ENCODE results near the gene DDX24. TPM values are rescaled to one million over a fixed set of nuclear protein-coding genes. Genes with fewer than 3 reads are reported as not detected.

The DDX24 gene
- total RNA-seq, 6 experiments from 2014 or later: 167 to 191 (median 187) TPM

DNA sequence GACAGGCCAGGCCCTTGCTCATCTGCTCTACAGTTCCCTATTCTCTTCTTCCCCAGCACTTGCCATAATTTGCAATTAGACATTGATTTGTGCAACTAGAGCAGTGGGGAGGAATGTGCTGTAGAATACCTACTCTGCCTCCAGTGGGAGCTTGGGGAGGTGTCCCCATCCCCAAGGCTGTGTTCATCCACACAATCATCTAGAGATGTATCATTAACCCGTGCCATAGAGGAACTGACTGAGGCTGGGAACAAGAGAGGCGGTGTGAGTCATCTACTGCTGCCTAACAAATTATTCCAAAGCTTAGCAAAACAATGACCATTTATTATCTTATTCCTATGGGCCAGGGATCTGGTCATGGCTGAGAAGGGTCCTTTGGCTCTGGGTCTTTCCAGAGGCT is 60.0 kb downstream of the DDX24 start:
- H3K4me1 Mint-ChIP-seq (ENCODE audit: low read depth): peaks cover 15% of the 10 kb centered on the region
- no peaks in the 10 kb centered on the region for H3K9me3 Mint-ChIP-seq
- no peak overlapping the region for H3K4me3 Mint-ChIP-seq
- H3K36me3 Mint-ChIP-seq (ENCODE audit: low read depth): no peaks in the 10 kb centered on the region
- DNase-seq: peak; percentile 21
- H3K27ac Mint-ChIP-seq: no peak overlapping the region
- peaks cover 26% of the 10 kb centered on the region for H3K27me3 Mint-ChIP-seq (ENCODE audit: insufficient read depth)
- TF ChIP-seq, protein P1, sequence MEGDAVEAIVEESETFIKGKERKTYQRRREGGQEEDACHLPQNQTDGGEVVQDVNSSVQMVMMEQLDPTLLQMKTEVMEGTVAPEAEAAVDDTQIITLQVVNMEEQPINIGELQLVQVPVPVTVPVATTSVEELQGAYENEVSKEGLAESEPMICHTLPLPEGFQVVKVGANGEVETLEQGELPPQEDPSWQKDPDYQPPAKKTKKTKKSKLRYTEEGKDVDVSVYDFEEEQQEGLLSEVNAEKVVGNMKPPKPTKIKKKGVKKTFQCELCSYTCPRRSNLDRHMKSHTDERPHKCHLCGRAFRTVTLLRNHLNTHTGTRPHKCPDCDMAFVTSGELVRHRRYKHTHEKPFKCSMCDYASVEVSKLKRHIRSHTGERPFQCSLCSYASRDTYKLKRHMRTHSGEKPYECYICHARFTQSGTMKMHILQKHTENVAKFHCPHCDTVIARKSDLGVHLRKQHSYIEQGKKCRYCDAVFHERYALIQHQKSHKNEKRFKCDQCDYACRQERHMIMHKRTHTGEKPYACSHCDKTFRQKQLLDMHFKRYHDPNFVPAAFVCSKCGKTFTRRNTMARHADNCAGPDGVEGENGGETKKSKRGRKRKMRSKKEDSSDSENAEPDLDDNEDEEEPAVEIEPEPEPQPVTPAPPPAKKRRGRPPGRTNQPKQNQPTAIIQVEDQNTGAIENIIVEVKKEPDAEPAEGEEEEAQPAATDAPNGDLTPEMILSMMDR (IDR thresholded peaks at IDR 0.05): no peak

- Mint-ChIP-seq H3K4me1 (ENCODE audit: low read depth) (peaks cover 10% of the 10 kb centered on the region), H3K27ac (no peak overlapping the region), H3K9me3 (no peaks in the 10 kb centered on the region), H3K27me3 (ENCODE audit: insufficient read depth) (peaks cover 32% of the 10 kb centered on the region), H3K36me3 (ENCODE audit: low read depth) (no peaks in the 10 kb centered on the region), H3K4me3 (no peak overlapping the region)
- TF ChIP-seq, protein P1 (IDR thresholded peaks at IDR 0.05): no peak
- no peak for DNase-seq
Measured at GRCh38 chr14:94020267-94020666, 60.7 kb downstream of the DDX24 start.

- TF ChIP-seq, protein P1 (IDR thresholded peaks at IDR 0.05): no peak
- no peak for DNase-seq
- Mint-ChIP-seq H3K9me3 (no peaks in the 10 kb centered on the region), H3K27me3 (ENCODE audit: insufficient read depth) (peaks cover 35% of the 10 kb centered on the region), H3K4me3 (no peak overlapping the region), H3K27ac (no peak overlapping the region), H3K4me1 (ENCODE audit: low read depth) (peaks cover 10% of the 10 kb centered on the region), H3K36me3 (ENCODE audit: low read depth) (no peaks in the 10 kb centered on the region)
Measured at GRCh38 chr14:94019329-94019728, 61.7 kb downstream of the DDX24 start.

GRCh38 chr14:94018308-94018707 is 62.7 kb downstream of the DDX24 start:
- H3K4me1 Mint-ChIP-seq (ENCODE audit: low read depth): peaks cover 10% of the 10 kb centered on the region
- H3K27me3 Mint-ChIP-seq (ENCODE audit: insufficient read depth): peaks cover 35% of the 10 kb centered on the region
- H3K4me3 Mint-ChIP-seq: no peak overlapping the region
- H3K27ac Mint-ChIP-seq: no peak overlapping the region
- no peak for DNase-seq
- TF ChIP-seq, protein P1 (IDR thresholded peaks at IDR 0.05): no peak
- H3K9me3 Mint-ChIP-seq: no peaks in the 10 kb centered on the region
- no peaks in the 10 kb centered on the region for H3K36me3 Mint-ChIP-seq (ENCODE audit: low read depth)

DNA sequence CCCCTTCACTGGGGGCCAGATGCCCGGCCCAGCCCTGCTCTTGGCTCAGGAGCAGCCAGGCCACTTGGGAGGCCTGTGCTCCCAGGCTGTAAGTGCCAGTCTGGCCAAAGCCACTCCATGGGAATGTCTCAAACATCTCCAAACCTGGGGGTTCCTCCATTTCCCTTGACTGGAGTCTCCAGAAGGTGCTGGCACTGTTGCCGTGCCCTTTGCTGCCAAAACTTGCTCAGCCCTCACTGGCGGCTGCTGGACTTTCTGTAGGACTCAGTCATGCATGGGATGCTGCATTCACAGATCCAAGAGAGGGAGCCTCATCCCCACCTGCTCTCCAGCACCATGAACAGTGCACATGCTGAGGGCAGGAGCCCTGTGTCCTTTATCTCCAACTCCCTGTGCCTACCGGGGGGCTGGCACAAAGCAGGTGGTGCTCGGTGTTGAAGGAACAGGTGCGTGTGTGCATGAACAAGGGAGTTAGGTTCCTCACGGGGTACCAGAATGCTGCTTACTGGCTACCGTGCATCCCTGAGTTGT is 64.5 kb downstream of the DDX24 start:
- Mint-ChIP-seq H3K27me3 (ENCODE audit: insufficient read depth) (peaks cover 32% of the 10 kb centered on the region), H3K4me3 (no peak overlapping the region), H3K36me3 (ENCODE audit: low read depth) (no peaks in the 10 kb centered on the region), H3K27ac (no peak overlapping the region), H3K9me3 (no peaks in the 10 kb centered on the region), H3K4me1 (ENCODE audit: low read depth) (peaks cover 12% of the 10 kb centered on the region)
- no peak for DNase-seq
- TF ChIP-seq, protein P1 (IDR thresholded peaks at IDR 0.05): no peak

DNA sequence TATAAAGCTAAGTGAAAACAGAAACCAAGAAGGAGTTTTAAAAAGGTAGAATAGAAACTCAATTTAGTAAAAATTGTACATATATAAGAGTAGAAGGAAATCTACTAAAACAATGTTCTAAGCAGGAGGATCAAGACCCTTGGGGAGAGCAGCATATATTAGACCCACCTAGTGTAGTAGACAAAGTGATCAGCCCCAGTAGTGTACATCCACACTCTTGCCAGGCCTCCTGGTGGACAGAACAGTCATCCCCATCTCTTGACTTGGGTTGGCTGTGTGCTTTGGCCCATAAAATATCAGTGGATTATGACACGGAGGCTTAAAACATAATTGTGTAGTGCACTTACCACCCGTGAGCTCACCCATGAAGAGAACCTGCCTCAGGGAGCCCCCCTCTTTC is 65.8 kb downstream of the DDX24 start:
- Mint-ChIP-seq H3K9me3 (no peaks in the 10 kb centered on the region), H3K27me3 (ENCODE audit: insufficient read depth) (peaks cover 30% of the 10 kb centered on the region), H3K27ac (no peak overlapping the region), H3K4me3 (no peak overlapping the region), H3K36me3 (ENCODE audit: low read depth) (no peaks in the 10 kb centered on the region), H3K4me1 (ENCODE audit: low read depth) (peaks cover 10% of the 10 kb centered on the region)
- TF ChIP-seq, protein P1 (IDR thresholded peaks at IDR 0.05): peak; percentile 26; the same call in 1 of the 2 replicates
- DNase-seq: no peak
